Midbrain (tissue), 1 donor: Measurements from ENCODE around the gene SULT1A1.
"Not testable (repeated sequence)": the region's sequence is repeated elsewhere in the genome, so short reads cannot be mapped to it uniquely, and the experiment has no call there.

Experiments
- DNase-seq: peaks from one replicate; lab custom pipeline; 2025; lab: John Stamatoyannopoulos, UW

SULT1A1 gene

GRCh38 chr16:28591355-28591754, 18.5 kb downstream of the SULT1A1 start:
- DNase-seq, result no peak

DNA sequence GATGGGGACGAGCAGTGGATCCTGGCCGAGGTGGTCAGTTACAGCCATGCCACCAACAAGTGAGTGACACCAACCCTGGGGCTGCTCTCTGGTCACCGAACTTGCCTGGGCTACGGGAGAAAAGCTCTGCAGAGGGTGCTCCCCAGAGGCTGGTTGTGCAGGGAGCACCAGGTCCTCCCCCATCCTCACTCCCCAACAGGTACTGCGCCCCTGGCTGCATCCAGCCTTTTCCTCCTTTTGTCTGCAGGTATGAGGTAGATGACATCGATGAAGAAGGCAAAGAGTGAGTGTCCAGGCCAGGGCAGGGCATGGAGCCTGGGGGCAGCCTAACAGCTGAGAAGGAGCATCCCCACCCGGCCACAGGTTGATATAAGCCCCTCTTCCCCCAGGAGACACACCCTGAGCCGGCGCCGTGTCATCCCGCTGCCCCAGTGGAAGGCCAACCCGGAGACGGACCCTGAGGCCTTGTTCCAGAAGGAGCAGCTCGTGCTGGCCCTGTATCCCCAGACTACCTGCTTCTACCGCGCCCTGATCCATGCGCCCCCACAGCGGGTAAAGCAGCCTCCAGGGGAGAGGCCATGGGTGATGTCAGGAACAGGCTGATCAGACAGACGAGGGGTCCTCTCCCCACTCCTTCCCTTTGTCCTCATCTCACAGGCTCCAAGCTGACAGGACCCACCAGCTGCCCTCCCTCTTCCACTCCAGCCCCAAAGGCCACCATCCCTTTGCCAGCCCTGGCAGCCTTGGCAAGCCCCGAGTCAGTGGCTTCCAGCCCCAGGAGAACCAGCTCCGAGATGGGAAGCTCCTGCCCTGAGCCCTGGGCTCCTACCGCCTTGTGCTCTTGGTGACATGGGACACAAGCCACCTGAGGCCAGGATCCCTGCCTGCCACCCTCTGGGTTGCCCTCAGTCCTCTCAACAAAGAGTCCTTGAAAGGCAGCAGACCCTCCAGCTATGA, 19.2 kb downstream of the SULT1A1 start:
- DNase-seq, result no peak

DNA sequence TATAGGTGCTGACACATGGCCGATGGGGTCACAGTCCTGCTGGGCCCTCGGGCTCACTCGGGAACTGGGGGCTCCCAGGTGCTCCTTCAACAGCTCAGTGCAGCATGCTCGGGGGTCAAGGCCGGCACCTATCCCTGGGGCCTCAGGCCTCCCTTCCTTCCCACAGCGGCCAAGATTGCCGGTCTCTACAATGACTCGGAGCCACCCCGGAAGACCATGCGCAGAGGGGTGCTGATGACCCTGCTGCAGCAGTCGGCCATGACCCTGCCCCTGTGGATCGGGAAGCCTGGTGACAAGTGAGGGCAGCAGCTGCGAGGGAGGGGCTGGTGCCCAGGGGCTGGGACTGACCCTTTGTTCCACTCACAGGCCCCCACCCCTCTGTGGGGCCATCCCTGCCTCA, 19.9 kb downstream of the SULT1A1 start:
- no peak for DNase-seq

DNA sequence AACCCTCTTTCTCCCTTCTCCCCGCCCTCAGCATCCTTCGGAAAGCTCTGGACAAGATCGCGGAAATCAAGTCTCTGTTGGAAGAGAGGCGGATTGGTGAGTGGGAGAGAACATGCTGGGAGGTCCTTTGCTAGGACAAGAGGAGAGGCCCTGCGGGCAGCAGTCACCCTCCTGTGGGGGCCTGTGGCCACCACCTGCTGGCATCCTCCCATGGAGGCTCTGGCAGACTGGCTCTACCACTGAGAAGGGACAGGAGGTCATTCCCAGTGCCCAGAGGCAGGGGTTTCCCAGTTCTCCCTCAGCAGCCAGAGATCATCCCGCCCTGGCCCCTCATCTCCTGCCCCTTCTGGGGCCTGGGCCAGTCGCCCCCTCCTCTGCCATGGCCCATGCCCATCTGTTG, 20.8 kb downstream of the SULT1A1 start:
- no peak for DNase-seq

DNA sequence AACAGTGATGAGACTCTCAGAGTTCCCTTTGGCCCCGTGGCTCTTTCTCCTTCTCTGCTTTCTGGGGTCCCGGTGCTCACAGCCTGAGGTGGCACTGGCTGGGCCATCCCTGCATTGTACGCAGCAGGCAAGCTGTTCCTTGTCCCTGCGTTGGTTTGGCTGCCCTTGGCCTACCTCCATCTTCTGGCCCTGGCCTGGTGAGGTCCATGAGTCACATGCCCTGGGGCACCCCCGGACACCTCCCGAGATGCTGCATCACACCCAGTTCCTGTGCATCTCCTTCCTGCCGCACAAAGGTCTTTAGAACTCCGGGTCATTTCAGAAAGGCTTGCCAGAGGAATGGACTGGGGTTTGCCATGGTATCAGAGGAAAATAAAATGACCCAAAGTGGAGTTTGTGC, 22.5 kb downstream of the SULT1A1 start:
- DNase-seq, result no peak

- no peak for DNase-seq
These were observed 23.4 kb downstream of the SULT1A1 start for GRCh38 chr16:28586466-28586865.

- DNase-seq, result no peak
These were observed 24.2 kb downstream of the SULT1A1 start for GRCh38 chr16:28585674-28586073.

DNA sequence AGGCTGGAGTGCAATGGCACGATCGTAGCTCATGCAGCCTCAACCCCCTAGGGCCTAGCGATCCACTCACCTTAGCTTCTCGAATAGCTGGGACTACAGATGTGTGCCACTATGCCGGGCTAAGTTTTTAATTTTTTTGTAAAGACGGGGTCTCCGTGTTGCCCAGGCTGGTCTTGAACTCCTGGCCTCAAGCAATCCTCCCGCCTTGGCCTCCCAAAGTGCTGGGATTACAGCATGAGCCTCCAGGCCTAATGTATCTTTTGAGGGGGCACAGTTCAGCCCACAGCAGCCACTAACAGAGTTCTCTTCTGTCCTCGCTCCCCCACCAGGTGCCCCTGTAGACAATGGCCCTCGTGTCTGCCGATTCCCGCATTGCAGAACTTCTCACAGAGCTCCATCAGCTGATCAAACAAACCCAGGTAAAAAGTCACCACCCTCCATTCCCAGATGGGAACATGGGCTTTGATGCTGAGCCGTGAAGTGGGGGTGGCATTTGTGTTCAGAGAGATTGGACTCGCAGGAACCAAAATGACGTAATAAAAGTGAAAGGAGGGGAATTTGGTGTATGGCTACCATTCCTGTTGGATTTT, 29.0 kb downstream of the SULT1A1 start:
- no peak for DNase-seq

GRCh38 chr16:28575446-28576109, 34.3 kb downstream of the SULT1A1 start:
- DNase-seq, result no peak

- DNase-seq, result no peak
These were observed 34.9 kb downstream of the SULT1A1 start for GRCh38 chr16:28574925-28575324.

DNA sequence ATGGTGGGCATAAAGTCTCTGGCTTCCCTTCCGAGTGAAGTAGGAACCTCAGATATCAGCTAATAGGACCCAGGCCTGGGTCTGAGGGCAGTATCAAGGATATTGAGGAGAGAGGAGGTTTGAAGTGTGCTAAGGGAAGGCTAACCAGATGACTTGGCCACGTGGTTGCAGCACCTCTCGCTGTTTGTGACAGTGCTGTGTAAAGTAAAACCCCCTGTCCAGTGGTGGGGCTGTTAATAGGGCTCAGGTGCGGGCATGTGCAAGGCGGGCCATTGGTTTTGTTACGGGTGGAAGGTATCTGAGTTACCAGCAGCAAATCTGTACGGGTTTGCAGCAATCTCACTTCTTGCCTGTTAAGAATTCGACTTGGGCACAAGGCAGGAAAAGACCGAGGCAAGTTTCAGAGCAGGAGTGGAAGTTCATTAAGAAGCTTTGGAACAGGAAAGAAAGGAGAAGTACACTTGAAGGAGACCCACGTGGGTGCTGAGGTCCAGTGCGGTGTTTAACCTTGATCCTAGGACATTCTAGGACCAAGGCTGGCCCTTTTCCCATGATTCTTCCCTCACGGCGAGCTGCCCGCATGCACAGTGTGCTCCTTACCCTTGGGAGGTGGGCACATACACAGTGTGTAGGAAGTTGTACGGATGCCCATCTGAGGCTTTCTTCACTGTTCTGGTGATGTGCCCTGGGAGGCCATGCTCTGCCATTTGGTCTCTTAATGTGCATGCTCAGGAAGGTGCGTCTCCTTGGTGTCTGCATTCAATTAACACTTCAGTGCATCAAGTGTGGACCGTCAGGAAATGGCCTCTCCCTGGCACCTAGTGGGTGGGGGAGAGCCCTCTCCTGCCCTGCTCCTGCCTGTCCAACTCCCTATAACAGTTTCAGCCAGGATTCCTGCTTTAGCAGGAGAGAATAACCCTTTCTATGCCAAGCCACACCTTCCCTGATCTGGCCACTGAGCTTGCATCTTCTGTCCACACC, 35.8 kb downstream of the SULT1A1 start:
- DNase-seq, result no peak

GRCh38 chr16:28572696-28573510, 36.9 kb downstream of the SULT1A1 start:
- no peak for DNase-seq

- no peak for DNase-seq
These were observed 39.7 kb downstream of the SULT1A1 start for GRCh38 chr16:28569968-28570752.

DNA sequence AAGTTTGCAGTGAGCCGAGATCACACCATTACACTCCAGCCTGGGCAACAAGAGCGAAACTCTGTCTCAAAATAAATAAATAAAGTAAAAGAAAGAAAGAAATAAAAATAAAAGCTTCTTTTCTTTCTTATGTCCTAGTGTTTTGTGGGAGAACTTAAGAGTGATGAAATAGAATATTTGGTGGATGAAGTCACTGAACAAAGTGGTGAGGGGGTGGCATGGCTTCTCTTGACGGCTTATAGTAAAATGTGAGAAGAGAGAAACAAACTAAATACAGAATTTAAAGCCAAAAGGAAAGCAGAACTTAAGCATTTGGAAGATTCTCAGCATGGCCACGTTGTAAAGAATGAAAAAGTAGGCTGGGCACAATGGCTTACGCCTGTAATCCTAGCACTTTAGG, 40.8 kb downstream of the SULT1A1 start:
- DNase-seq, result no peak

GRCh38 chr16:28567292-28567691, 42.6 kb downstream of the SULT1A1 start:
- no peak for DNase-seq

GRCh38 chr16:28566233-28566925, 43.5 kb downstream of the SULT1A1 start:
- DNase-seq, result not testable (repeated sequence)

DNA sequence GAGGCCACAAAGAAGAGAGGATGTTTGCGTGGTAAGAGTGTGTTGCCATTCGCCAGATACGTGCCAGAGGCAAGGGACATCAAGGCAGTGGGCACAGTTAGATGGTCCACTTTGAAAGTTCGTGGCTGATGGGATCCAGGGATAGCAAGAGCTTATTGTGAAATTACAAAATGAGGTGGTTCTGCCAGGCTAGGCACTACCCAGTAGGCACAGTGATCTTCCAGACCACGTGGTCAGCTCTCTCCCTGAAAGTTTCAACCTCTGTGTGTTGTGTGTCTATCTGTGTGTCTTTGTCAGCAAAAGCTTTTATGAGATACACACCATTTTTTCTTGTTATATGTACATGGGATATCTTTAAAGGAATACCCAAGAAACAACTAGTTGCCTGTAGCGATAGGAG, 46.6 kb downstream of the SULT1A1 start:
- no peak for DNase-seq

GRCh38 chr16:28562199-28562598, 47.6 kb downstream of the SULT1A1 start:
- DNase-seq, result no peak

DNA sequence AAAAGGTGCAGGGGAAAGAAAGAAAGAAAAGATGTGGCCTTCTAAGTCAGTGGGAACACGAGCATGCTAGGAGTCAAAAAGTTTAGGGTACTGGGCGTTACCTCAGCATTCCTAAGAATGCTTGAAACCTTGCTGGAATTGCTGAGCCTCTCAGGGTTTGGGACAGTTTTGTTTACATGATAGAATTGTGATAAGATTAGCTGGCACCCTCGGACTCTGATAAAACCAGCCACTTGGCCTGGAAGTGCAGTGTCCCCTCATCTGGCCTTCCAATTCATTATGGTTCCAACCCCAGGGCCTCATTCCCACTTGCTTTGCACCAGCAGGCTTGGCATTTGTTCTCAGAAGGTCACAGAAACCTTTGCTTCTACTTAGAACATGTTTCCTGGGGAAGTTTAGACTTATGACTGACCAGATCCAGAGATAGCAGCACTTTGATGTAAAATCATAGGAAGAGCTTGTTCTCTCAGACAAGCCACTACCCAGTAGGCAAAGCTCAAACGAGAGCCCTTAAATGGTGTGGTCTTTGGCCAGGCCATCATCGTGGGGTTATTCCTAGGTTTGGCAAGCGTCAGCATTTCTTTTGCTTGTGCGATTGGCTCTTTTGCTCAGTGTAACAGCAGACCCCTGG, 48.2 kb downstream of the SULT1A1 start:
- DNase-seq, result no peak
